T-cell (primary cell): Measurements from ENCODE around the gene ASTL. TPM values are rescaled to one million over a fixed set of nuclear protein-coding genes. Genes with fewer than 3 reads are reported as not detected.

ENCODE experiments used
- ATAC-seq, 4 experiments: fragments of 200-7000 bp in 3 of 4; fragments of 150-1000 bp in 1 of 4; cut with Tn5 transposase; replicated peaks in 1 of 4; 1 replicate in 3 of 4; 2 replicates in 1 of 4; pipeline ENCODE4 v1.10.0; 2021; ENCODE audit warnings: moderate library complexity in 3 of 4, mild to moderate bottlenecking in 2 of 4, moderate number of reproducible peaks in 1 of 4
- CTCF ChIA-PET, 2 donors: fragments of 300-600 bp; sonication (Branson Sonifier 250); formaldehyde crosslinking; loops; one replicate each; lab custom pipeline; 2022; ENCODE audit warnings: antibody characterized with exemption in 2 of 2; lab: Charles Lee
- POLR2A ChIA-PET, 2 donors: fragments of 300-600 bp; sonication (Branson Sonifier 250); formaldehyde crosslinking; loops; one replicate each; lab custom pipeline; 2022; ENCODE audit warnings: antibody characterized with exemption in 2 of 2; lab: Charles Lee
- DNase-seq, 35 experiments: peaks; one replicate each; pipeline versions ENCODE4 v3.0.0 to v3.0.0-alpha.2; 2013 to 2023
- H3K27ac ChIP-seq: one replicate; pipeline ENCODE4 v1.5.1; 2013; ENCODE audit warnings: low read length
- H3K27me3 ChIP-seq, 2 experiments: replicated peaks in 1 of 2; 1 replicate in 1 of 2; 2 replicates in 1 of 2; pipeline versions ENCODE4 v1.6.1 to v1.7.0; 2013; ENCODE audit warnings: low read length in 1 of 2, mixed read lengths in 1 of 2; ENCODE audit not compliant: control insufficient read depth in 2 of 2, insufficient read depth in 2 of 2; ENCODE audit errors: extremely low read depth in 1 of 2
- H3K36me3 ChIP-seq, 2 donors: 1 replicate in 1 of 2; 2 replicates in 1 of 2; pipeline versions ENCODE4 v1.6.1 to v1.7.0; 2013; ENCODE audit warnings: low read length in 1 of 2; ENCODE audit not compliant: control insufficient read depth in 2 of 2, insufficient read depth in 1 of 2; ENCODE audit errors: extremely low read depth in 1 of 2
- H3K4me1 ChIP-seq, 2 experiments: 1 replicate in 1 of 2; 2 replicates in 1 of 2; pipeline versions ENCODE4 v1.6.1 to v1.7.0; 2013; ENCODE audit warnings: low read length in 2 of 2, mixed read lengths in 1 of 2; ENCODE audit not compliant: insufficient read depth in 2 of 2, control insufficient read depth in 1 of 2; ENCODE audit errors: extremely low read depth in 1 of 2
- H3K4me3 ChIP-seq, 2 donors: 1 replicate in 1 of 2; 2 replicates in 1 of 2; pipeline versions ENCODE4 v1.5.1 to v1.7.0; 2013; ENCODE audit warnings: mild to moderate bottlenecking in 2 of 2, low read length in 1 of 2, moderate library complexity in 1 of 2; ENCODE audit not compliant: control insufficient read depth in 1 of 2; ENCODE audit errors: extremely low read depth in 1 of 2
- H3K9me3 ChIP-seq: 2 replicates; pipeline ENCODE4 v1.7.0; 2013
- H3K27ac Mint-ChIP-seq, 2 donors: one replicate each; pipeline ENCODE4 v1.8.0; 2020 to 2021; ENCODE audit warnings: mild to moderate bottlenecking in 2 of 2, mixed read lengths in 2 of 2
- H3K27me3 Mint-ChIP-seq, 2 donors: one replicate each; pipeline ENCODE4 v1.8.0; 2021 to 2022; ENCODE audit warnings: mixed read lengths in 2 of 2
- H3K36me3 Mint-ChIP-seq: one replicate; pipeline ENCODE4 v1.8.0; 2021; ENCODE audit warnings: mixed read lengths
- H3K4me1 Mint-ChIP-seq, 3 donors: one replicate each; pipeline ENCODE4 v1.8.0; 2020 to 2022; ENCODE audit warnings: mixed read lengths in 3 of 3, mild to moderate bottlenecking in 1 of 3
- H3K4me3 Mint-ChIP-seq, 3 donors: one replicate each; pipeline ENCODE4 v1.8.0; 2020 to 2022; ENCODE audit warnings: mild to moderate bottlenecking in 3 of 3, mixed read lengths in 3 of 3, moderate library complexity in 3 of 3
- H3K9me3 Mint-ChIP-seq, 3 donors: one replicate each; pipeline ENCODE4 v1.8.0; 2020 to 2022; ENCODE audit warnings: mixed read lengths in 3 of 3
- WGBS: methylation state at CpG from one replicate; pipeline ENCODE4 v1.1.5; 2013; ENCODE audit warnings: missing lambda C conversion rate; ENCODE audit not compliant: insufficient coverage; 5-methylcytosine and 5-hydroxymethylcytosine counted together
- total RNA-seq, 35 experiments: library from RNA in 6 of 35; stranded (reverse) in 6 of 35; fragments of 120-200 nt in 1 of 35; gene quantifications; one replicate each; pipeline versions ENCODE4 v1.2.1 to v1.2.4 and lab custom pipeline; 2013 to 2026

ASTL gene
- total RNA-seq, 5 donors from 2014 or later (not counting 1 experiment from before 2014, with no cell fraction given), result 1.2 to 10.4 (median 1.4) TPM

- Histone ChIP-seq H3K4me1 (peaks cover 0 to 46% of the 10 kb centered on the region in 2 experiments), H3K36me3 (peaks cover 0 to 7% of the 10 kb centered on the region in 2 donors), H3K27me3 (peaks cover 0 to 3% of the 10 kb centered on the region in 2 experiments), H3K27ac (no peak overlapping the region), H3K9me3 (no peaks in the 10 kb centered on the region), H3K4me3 (no peak overlapping the region)
- ChIA-PET POLR2A (interaction anchor here in 1 of 2 donors (0.6 kb wide), 1 partner anchor 66 kb away, joined by 3 read pairs; no protein-coding TSS in a partner anchor), CTCF (interaction anchor here in 1 of 2 donors (5.6 kb wide), 1 partner anchor 39 kb away, joined by 128 read pairs; no protein-coding TSS in a partner anchor)
- no peaks in the 10 kb centered on the region for H3K9me3 Mint-ChIP-seq
- no peak overlapping the region for H3K4me3 Mint-ChIP-seq
- H3K27me3 Mint-ChIP-seq, result no peaks in the 10 kb centered on the region
- H3K27ac Mint-ChIP-seq, result no peak overlapping the region
- ATAC-seq (no peak), DNase-seq (no peak)
- peaks cover 4% of the 10 kb centered on the region for H3K36me3 Mint-ChIP-seq
- 97% methylated on average over 5 of the region's 5 CpGs for WGBS
- H3K4me1 Mint-ChIP-seq, result peaks cover 15 to 23% (median 21%) of the 10 kb centered on the region in 3 donors
Measured at GRCh38 chr2:96135621-96136020, 2.7 kb downstream of the ASTL start.

- DNase-seq, result no peak
- H3K4me3 ChIP-seq, result no peak overlapping the region
- Mint-ChIP-seq H3K27me3 (no peaks in the 10 kb centered on the region), H3K9me3 (no peaks in the 10 kb centered on the region), H3K36me3 (peaks cover 4% of the 10 kb centered on the region), H3K4me1 (peaks cover 15 to 27% (median 25%) of the 10 kb centered on the region in 3 donors), H3K27ac (no peak overlapping the region), H3K4me3 (no peak overlapping the region)
- 100% methylated on average over 4 of the region's 9 CpGs for WGBS
- H3K36me3 ChIP-seq, result peaks cover 0 to 7% of the 10 kb centered on the region in 2 donors
- ChIA-PET CTCF (no interaction called here), POLR2A (interaction anchor here in 1 of 2 donors (0.6 kb wide), 1 partner anchor 66 kb away, joined by 3 read pairs; no protein-coding TSS in a partner anchor)
- peaks cover 0 to 3% of the 10 kb centered on the region in 2 experiments for H3K27me3 ChIP-seq
- no peak for ATAC-seq
- peaks cover 0 to 50% of the 10 kb centered on the region in 2 experiments for H3K4me1 ChIP-seq
- H3K9me3 ChIP-seq, result no peaks in the 10 kb centered on the region
- H3K27ac ChIP-seq, result no peak overlapping the region
Measured at GRCh38 chr2:96135171-96135570, 3.1 kb downstream of the ASTL start.

GRCh38 chr2:96134421-96134820 is 3.9 kb downstream of the ASTL start:
- Mint-ChIP-seq H3K4me3 (no peak overlapping the region), H3K4me1 (peaks cover 15 to 25% (median 25%) of the 10 kb centered on the region in 3 donors), H3K36me3 (peaks cover 4% of the 10 kb centered on the region), H3K27me3 (no peaks in the 10 kb centered on the region), H3K9me3 (no peaks in the 10 kb centered on the region), H3K27ac (no peak overlapping the region)
- H3K4me3 ChIP-seq, result no peak overlapping the region
- H3K36me3 ChIP-seq, result peaks cover 3 to 12% of the 10 kb centered on the region in 2 donors
- ChIA-PET POLR2A (no interaction called here), CTCF (no interaction called here)
- ATAC-seq (no peak), DNase-seq (no peak)
- H3K27me3 ChIP-seq, result peaks cover 0 to 3% of the 10 kb centered on the region in 2 experiments
- WGBS, result 96% methylated on average over 11 of the region's 11 CpGs
- peaks cover 0 to 57% of the 10 kb centered on the region in 2 experiments for H3K4me1 ChIP-seq
- no peak overlapping the region for H3K27ac ChIP-seq
- no peaks in the 10 kb centered on the region for H3K9me3 ChIP-seq

- Histone ChIP-seq H3K27me3 (no peaks in the 10 kb centered on the region), H3K27ac (peak overlapping the region; percentile 41), H3K4me1 (peaks cover 0 to 36% of the 10 kb centered on the region in 2 experiments), H3K9me3 (no peaks in the 10 kb centered on the region), H3K4me3 (no peak overlapping the region), H3K36me3 (peaks cover 3 to 8% of the 10 kb centered on the region in 2 donors)
- Mint-ChIP-seq H3K9me3 (no peaks in the 10 kb centered on the region), H3K36me3 (peaks cover 8% of the 10 kb centered on the region), H3K4me3 (peak overlapping the region in 1 of 3 donors; percentile 39), H3K4me1 (peaks cover 0 to 18% (median 15%) of the 10 kb centered on the region in 3 donors), H3K27ac (peak overlapping the region; percentile 39 to 71), H3K27me3 (no peaks in the 10 kb centered on the region)
- 90% methylated on average over 16 of the region's 26 CpGs for WGBS
- DNase-seq (no peak), ATAC-seq (no peak)
- ChIA-PET POLR2A (no interaction called here), CTCF (interaction anchor here in 1 of 2 donors (1.6 to 2.1 kb wide), 2 partner anchors 15 to 43 kb away, joined by 5 to 12 read pairs; partner anchors contain the start of gene ADRA2B)
Measured at GRCh38 chr2:96131813-96132745, 6.2 kb downstream of the ASTL start.

- Mint-ChIP-seq H3K4me3 (no peak overlapping the region), H3K27ac (peak overlapping the region; percentile 19 to 71), H3K4me1 (peaks cover 0 to 18% (median 15%) of the 10 kb centered on the region in 3 donors), H3K9me3 (no peaks in the 10 kb centered on the region), H3K36me3 (peaks cover 12% of the 10 kb centered on the region), H3K27me3 (no peaks in the 10 kb centered on the region)
- H3K36me3 ChIP-seq, result peaks cover 3 to 8% of the 10 kb centered on the region in 2 donors
- no peaks in the 10 kb centered on the region for H3K27me3 ChIP-seq
- H3K4me1 ChIP-seq, result peaks cover 0 to 29% of the 10 kb centered on the region in 2 experiments
- H3K27ac ChIP-seq, result peak overlapping the region; percentile 41
- DNase-seq (peak in 2 of 35 experiments; percentile 22 to 48), ATAC-seq (peak in 1 of 4 experiments; percentile 18)
- no peak overlapping the region for H3K4me3 ChIP-seq
- H3K9me3 ChIP-seq, result no peaks in the 10 kb centered on the region
- 59% methylated on average over 7 of the region's 10 CpGs for WGBS
- POLR2A ChIA-PET, result interaction anchor here in 1 of 2 donors (0.5 to 0.7 kb wide), 3 partner anchors 49 to 651 kb away, joined by 3 to 7 read pairs (median 3); no protein-coding TSS in a partner anchor
- CTCF ChIA-PET, result interaction anchor here (0.6 to 2.1 kb wide), 4 partner anchors 14 to 46 kb away, joined by 5 to 12 read pairs (median 5); partner anchors contain the start of gene ADRA2B (in 1 of the 2)
Measured at GRCh38 chr2:96131152-96131812, 7.0 kb downstream of the ASTL start.
